HG02943 (cell line): Measurements from ENCODE around the gene SLC6A17.
A peak's percentile ranks its signal among the peaks of the same experiment; 100 is the strongest.

Source experiments
- ATAC-seq: cut with Tn5 transposase; IDR thresholded peaks from one replicate; pipeline ENCODE4 v1.9.1; 2021; ENCODE audit warnings: mild to moderate bottlenecking, low read depth, moderate library complexity; ENCODE audit not compliant: unreplicated experiment

Gene SLC6A17

DNA sequence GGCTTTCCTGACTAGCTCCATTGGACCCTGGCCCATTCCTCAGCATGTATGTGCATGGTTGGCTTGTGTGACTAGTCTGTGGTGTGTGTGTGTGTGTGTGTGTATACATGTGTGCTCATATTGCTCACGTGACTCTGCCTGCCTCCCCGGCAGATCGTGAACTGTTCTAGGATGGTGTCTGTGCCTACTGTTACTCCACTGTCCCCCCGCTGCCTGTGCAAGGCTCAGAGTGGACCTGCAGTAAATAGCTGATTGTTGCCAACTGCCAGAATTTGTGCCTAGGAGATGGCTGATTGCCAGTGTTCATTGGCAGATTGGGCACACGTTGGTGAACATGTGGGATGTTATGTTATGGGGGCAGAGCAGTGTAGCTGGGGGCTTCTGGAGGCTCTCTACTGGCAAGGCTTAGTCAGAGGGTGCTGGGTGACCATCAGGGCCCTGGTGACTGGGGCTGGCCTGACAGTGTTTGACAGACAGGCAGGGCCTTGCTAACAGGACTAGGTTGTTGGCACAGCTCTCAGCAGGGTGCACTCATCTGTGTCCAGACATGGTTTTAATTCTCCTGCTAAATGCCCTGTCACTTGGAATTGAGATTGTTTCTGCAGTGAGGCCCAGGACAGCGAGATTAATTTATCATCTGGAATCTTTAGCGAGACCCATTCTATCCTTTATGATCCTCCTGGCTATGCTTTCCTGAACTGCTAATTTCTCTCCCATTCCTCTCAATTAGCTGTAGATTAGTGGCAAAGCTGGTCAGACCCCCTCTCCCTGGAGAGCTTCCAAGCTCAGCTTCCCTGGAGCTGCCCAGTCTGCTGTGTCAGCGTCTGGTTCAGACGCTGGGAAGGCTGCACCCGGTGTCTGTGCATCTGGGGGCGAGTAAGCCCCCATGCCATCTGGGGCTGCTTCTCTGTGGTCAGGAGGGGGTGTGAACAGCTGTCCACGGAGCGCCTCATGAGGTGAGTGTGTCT is 20.8 kb downstream of the SLC6A17 start:
- ATAC-seq, result no peak

GRCh38 chr1:110172001-110172400 is 21.7 kb downstream of the SLC6A17 start:
- ATAC-seq, result no peak

DNA sequence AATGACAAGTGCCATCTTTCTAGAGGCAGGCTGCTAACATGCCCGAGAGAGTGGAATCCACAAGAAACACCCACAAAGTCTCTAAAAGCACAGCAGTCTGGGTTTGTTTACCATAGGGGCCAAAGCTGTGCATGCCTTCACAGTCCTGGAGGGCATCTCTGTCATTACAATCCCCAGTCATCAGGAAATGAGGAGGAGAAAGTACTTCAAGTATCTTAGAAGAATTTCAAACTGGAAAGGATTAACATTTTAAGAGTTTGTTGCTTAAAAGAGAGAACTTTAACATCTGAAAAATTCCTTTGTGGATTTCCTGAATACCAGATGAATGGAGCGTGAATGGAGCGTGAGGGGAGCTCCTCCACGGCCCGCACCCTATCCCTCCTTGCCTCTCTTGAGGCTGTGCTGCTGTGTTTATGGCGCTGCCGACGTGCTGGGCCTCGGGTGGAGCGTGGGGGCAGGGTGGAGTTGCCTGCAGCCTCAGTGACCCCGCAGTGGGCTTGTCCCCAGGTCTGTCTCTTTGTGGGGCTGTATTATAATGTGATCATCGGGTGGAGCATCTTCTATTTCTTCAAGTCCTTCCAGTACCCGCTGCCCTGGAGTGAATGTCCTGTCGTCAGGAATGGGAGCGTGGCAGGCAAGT is 23.3 kb downstream of the SLC6A17 start:
- no peak for ATAC-seq

- ATAC-seq, result no peak
Measured at GRCh38 chr1:110174961-110175360, 24.7 kb downstream of the SLC6A17 start.

DNA sequence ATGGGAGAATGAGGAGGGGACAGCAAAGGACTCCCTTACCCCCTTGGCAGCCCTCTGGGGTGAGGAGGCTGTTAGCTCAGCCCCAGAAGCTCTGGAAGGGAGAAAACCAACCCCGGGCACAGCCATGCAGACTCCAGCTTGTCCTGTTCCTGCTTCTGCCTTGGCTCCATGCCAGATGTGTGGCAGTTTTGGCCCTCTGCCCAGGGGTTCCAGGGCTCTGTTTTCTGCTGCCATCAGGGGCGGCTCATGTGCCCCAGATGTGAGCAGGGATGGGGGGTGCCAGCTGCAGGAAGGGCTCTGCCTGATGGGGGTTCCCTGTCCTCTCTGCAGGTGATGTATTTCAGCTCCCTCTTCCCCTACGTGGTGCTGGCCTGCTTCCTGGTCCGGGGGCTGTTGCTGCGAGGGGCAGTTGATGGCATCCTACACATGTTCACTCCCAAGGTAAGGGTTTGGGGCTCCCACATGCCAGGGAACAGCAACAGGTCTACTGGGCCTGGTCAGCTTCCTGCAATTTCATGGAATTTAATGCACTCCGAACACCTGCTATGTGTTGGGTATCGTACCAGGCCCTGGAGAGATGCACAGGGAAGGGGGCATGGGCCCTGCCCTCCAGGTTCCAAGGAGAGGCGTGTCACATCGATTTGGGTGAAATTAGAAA is 26.1 kb downstream of the SLC6A17 start:
- no peak for ATAC-seq

DNA sequence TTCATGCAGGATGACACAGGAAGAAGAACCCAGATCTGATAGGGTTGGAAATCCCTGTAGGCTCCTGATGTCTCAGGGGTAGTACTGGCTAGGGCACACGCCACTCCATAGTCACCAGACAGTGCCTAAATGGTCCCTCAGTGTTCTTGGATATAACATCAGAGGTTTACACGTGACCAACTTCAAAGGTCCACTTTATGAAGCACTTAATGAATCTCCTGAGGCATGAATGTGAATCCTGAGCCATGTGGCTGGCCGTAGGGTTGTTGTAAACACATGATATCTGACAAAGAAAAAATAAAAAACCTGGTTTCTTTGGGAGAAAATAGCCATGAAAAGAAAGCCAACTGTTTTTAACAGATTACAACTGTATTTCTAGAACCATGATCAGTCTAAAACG is 27.5 kb downstream of the SLC6A17 start:
- no peak for ATAC-seq

DNA sequence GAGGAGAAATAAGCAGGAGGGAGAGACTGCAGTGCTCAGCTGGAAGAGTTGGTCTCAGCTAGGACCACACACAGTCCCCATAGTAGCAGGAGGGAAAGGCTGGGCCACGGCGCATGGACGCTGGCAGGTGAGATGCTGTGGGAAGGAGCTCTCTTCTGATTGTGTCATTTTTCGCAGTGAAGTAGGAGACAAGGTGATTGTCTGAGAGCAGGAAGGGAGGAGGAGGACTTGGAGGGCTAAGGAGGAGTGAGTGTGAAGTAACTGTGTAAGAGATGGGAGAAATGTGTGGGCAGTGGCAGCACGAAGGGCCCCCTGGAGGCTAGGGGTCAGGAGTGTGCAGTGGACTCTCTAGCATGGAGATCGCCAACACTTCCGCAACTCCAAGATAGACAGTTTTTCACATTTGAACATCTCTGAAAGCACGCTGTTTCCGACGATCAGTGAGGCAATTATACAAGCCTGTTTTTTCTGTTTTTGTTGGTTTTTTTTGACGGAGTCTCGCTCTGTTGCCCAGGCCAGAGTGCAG is 33.4 kb downstream of the SLC6A17 start:
- ATAC-seq, result no peak

- ATAC-seq, result no peak
Measured at GRCh38 chr1:110184446-110184845, 34.2 kb downstream of the SLC6A17 start.

DNA sequence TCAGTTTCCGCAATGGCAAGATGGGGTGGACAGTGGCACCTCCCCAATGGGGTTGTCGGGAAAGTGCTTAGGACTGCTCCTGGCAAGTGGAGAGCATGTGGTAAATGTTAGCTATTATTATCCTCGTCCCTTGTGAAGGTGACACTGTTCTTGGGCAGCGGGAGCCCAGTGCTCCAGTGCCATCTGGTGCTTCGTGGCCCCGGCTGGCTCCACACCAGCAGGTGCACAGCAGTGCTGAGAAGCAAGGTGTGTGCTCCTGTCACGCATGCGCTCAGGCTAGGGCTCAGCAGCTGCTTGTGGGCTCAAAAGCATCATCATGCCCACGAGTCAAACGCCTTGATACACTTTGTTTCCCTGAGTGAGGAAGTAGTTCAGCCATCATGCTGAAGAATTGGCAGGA is 34.9 kb downstream of the SLC6A17 start:
- no peak for ATAC-seq

DNA sequence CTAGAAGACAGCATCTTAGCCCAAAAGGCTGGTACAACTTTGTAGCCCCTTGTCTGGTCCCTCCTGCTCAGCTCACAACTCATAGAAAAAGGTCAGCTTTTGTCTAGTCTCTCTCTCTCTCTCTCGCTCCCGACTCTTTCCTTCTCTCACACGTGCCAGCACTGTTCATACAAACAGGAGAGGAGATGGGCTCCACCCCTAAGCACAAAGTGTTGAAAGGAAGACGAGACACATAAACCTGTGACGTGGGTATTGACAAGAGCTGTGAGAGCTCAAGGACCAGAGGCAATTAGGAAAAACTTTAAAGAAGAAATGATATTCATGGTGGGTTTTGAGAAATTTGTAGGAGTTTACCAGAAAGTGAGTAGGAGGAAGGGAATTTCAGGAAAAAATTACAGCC is 36.3 kb downstream of the SLC6A17 start:
- no peak for ATAC-seq

DNA sequence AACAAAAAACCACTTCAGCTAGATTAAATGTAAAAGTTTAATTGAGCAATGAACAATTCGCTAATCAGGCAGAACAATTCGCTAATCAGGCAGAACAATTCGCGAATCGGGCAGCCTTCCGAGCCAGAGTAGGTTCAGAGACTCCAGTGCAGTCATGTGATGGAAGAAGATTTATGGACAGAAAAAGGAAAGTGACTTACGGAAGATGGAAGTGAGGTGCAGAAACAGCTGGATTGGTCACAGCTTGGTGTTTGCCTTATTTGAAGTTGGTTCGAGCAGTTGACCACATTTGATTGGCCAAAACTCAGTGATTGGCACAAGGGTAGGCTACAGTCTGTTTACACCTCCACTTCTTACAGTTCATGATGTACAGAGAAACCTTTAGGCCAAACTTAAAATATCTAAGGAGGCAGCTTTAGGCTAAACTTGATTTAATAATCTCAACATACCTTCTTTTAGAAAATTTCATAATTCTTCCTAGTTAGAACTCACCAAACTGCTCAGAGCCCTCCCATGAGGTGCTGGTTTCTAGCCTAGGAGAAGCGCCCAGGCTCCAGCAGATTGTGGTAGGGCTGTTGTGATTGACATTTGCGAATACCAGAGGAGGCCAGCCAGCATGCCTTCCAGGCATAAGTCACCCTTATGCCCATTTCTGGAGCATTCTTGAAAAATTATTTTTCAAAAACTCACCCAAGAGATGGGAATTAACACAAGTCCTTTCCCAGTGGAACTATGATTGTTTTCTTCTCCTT is 37.0 kb downstream of the SLC6A17 start:
- no peak for ATAC-seq

- no peak for ATAC-seq
Measured at GRCh38 chr1:110188035-110188618, 37.8 kb downstream of the SLC6A17 start.

GRCh38 chr1:110189181-110189580 is 38.9 kb downstream of the SLC6A17 start:
- ATAC-seq, result no peak

DNA sequence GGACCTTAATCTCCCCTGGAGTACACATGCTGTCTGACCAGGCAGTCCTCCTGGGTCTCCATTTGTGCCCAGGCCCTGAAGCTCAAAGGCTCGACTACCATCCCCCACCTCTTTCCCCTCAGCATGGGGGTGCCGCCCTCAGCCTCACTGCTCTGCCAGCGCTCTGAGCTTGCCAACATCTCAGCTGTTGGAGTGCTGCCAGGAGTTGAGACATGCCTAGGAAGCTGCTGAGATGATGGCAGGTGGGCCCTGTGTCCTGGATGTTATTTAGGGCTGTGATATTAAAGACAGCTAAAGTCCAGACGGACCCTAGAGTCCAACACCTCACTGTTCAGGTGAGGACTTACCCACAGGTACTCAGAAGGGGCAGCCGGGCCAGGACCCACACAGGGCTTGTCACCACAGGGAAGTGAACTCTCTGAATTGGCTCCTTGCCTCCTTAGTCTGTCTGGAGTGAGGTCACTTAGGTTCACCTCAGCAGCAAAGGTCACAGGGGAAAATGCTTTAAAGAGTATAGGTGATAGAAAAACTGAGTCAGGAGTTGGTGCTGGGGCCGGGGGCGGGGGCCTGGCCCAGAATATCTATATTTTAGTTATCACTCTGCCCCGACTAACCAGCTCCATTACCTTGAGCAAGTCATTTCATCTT is 40.1 kb downstream of the SLC6A17 start:
- ATAC-seq, result no peak

- ATAC-seq, result no peak
Measured at GRCh38 chr1:110192541-110192940, 42.2 kb downstream of the SLC6A17 start.

- no peak for ATAC-seq
Measured at GRCh38 chr1:110195196-110195595, 44.9 kb downstream of the SLC6A17 start.

DNA sequence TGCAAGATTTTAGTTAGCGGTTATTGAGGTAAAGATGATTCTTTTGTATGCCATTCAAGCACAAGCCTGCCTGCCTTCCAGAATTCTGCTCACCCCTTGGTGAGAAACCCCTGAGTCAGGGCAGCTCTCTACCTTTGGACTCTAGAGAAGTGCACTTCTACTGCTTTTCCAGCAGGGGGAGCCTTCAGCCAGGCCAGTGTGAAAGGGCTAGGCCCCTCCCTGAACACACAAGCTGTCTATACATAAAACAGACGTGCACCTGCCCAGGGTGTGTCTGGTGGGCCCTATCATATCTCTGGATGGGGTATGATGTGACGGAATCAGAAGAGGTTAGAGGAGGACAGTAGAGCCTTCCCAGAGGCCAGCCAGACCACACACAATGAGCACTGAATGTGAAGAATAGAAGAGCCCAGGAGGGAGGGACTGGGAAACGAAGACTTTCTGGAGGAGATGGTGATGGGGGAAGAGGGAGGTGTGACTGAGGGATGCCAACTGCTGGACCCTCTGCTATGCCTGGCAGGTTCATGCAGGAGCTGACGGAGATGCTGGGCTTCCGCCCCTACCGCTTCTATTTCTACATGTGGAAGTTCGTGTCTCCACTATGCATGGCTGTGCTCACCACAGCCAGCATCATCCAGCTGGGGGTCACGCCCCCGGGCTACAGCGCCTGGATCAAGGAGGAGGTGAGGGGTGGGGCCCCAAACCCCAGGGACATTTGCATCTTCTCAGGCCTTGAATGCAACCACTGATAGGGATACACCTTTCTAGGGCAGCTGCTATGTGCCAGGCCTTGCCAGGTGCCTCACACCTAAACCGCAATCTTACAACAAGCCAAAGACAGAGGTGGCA is 46.8 kb downstream of the SLC6A17 start:
- ATAC-seq, result peak; percentile 73

DNA sequence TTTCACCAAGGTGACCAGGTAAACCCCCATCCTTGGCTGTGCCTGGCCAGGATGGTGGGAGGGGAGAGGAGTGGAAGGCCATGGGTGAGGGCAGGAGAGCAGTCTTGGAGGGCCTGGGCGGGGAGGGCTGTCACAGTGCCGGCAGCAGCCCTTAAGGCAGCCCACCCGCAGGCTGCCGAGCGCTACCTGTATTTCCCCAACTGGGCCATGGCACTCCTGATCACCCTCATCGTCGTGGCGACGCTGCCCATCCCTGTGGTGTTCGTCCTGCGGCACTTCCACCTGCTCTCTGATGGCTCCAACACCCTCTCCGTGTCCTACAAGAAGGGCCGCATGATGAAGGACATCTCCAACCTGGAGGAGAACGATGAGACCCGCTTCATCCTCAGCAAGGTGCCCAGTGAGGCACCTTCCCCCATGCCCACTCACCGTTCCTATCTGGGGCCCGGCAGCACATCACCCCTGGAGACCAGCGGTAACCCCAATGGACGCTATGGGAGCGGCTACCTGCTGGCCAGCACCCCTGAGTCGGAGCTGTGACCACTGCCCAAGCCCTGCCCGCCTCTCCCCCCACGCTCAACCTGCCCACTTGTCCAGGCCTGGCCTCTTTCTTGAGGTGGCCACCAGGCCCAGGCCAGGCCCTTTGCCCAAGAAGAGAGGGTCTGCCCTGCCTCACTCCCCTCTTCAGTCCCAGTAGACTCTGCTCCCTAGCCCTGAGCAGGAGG is 47.8 kb downstream of the SLC6A17 start:
- no peak for ATAC-seq
